ENCODE results near the gene LSM14A. TPM values are rescaled to one million over a fixed set of nuclear protein-coding genes. Genes with fewer than 3 reads are reported as not detected.

LSM14A gene
- total and polyA plus RNA-seq, 2 donors (not counting 1 experiment from before 2014, with no cell fraction given), result 82.2 to 97.8 TPM

GRCh38 chr19:34222386-34222785 lies 50.1 kb downstream of the LSM14A start:
- Histone ChIP-seq H4K20me1 (ENCODE audit: control insufficient read depth, extremely low read depth, insufficient read depth, low read length) (no peaks in the 10 kb centered on the region), H3K9ac (ENCODE audit: insufficient read depth, low read length) (no peak overlapping the region), H3K79me2 (ENCODE audit: control insufficient read depth, insufficient read depth, low read length) (no peaks in the 10 kb centered on the region), H3K27ac (ENCODE audit: insufficient read depth, low read length) (no peak overlapping the region), H3K36me3 (ENCODE audit: control insufficient read depth, insufficient read depth, low read length) (peaks cover 7% of the 10 kb centered on the region), H3K9me3 (ENCODE audit: control insufficient read depth, insufficient read depth, low read depth, low read length) (no peaks in the 10 kb centered on the region), H3K27me3 (ENCODE audit: control insufficient read depth, insufficient read depth, low read length) (no peaks in the 10 kb centered on the region), H2AFZ (ENCODE audit: low read length) (no peak overlapping the region), H3K4me3 (replicated peaks in 1 of 4; ENCODE audit: control extremely low read depth in 1 of 4, insufficient read depth in 1 of 4, low read depth in 3 of 4, low read length in 4 of 4) (no peak overlapping the region), H3K4me2 (ENCODE audit: extremely low read depth, insufficient read depth, low read length) (no peak overlapping the region), H3K4me1 (ENCODE audit: control insufficient read depth, extremely low read depth, insufficient read depth, low read length) (peaks cover 13% of the 10 kb centered on the region)
- no peak for TF ChIP-seq CTCF (conservative IDR thresholded peaks at IDR 0.05 in 1 of 2, IDR thresholded peaks at IDR 0.05 in 1 of 2; ENCODE audit: low read depth in 1 of 2, low read length in 2 of 2)
- no peak for TF ChIP-seq EZH2 (IDR thresholded peaks at IDR 0.05; ENCODE audit: low read length, missing control alignments)
- no peak for DNase-seq (ENCODE audit: low read depth in 2 of 2)

- Histone ChIP-seq H3K4me3 (replicated peaks in 1 of 4; ENCODE audit: control extremely low read depth in 1 of 4, insufficient read depth in 1 of 4, low read depth in 3 of 4, low read length in 4 of 4) (no peak overlapping the region), H3K9me3 (ENCODE audit: control insufficient read depth, insufficient read depth, low read depth, low read length) (no peaks in the 10 kb centered on the region), H3K79me2 (ENCODE audit: control insufficient read depth, insufficient read depth, low read length) (peaks cover 2% of the 10 kb centered on the region), H2AFZ (ENCODE audit: low read length) (no peak overlapping the region), H3K27me3 (ENCODE audit: control insufficient read depth, insufficient read depth, low read length) (no peaks in the 10 kb centered on the region), H4K20me1 (ENCODE audit: control insufficient read depth, extremely low read depth, insufficient read depth, low read length) (no peaks in the 10 kb centered on the region), H3K9ac (ENCODE audit: insufficient read depth, low read length) (no peak overlapping the region), H3K4me2 (ENCODE audit: extremely low read depth, insufficient read depth, low read length) (peak overlapping the region; percentile 5), H3K27ac (ENCODE audit: insufficient read depth, low read length) (no peak overlapping the region), H3K4me1 (ENCODE audit: control insufficient read depth, extremely low read depth, insufficient read depth, low read length) (peaks cover 13% of the 10 kb centered on the region), H3K36me3 (ENCODE audit: control insufficient read depth, insufficient read depth, low read length) (peaks cover 7% of the 10 kb centered on the region)
- TF ChIP-seq CTCF (conservative IDR thresholded peaks at IDR 0.05 in 1 of 2, IDR thresholded peaks at IDR 0.05 in 1 of 2; ENCODE audit: low read depth in 1 of 2, low read length in 2 of 2) (no peak), EZH2 (IDR thresholded peaks at IDR 0.05; ENCODE audit: low read length, missing control alignments) (no peak)
- DNase-seq (ENCODE audit: low read depth in 2 of 2), result peak; percentile 67 to 70
These were observed 52.8 kb downstream of the LSM14A start for GRCh38 chr19:34224996-34225658.

- peak in 1 of 2 donors; percentile 63 for DNase-seq (ENCODE audit: low read depth in 2 of 2)
- H3K4me3 ChIP-seq (replicated peaks in 1 of 4; ENCODE audit: control extremely low read depth in 1 of 4, insufficient read depth in 1 of 4, low read depth in 3 of 4, low read length in 4 of 4), result no peak overlapping the region
- H3K4me1 ChIP-seq (ENCODE audit: control insufficient read depth, extremely low read depth, insufficient read depth, low read length), result peaks cover 13% of the 10 kb centered on the region
- no peak overlapping the region for H3K27ac ChIP-seq (ENCODE audit: insufficient read depth, low read length)
- no peak overlapping the region for H2AFZ ChIP-seq (ENCODE audit: low read length)
- TF ChIP-seq EZH2 (IDR thresholded peaks at IDR 0.05; ENCODE audit: low read length, missing control alignments) (no peak), CTCF (conservative IDR thresholded peaks at IDR 0.05 in 1 of 2, IDR thresholded peaks at IDR 0.05 in 1 of 2; ENCODE audit: low read depth in 1 of 2, low read length in 2 of 2) (no peak)
- H3K9ac ChIP-seq (ENCODE audit: insufficient read depth, low read length), result no peak overlapping the region
- H3K27me3 ChIP-seq (ENCODE audit: control insufficient read depth, insufficient read depth, low read length), result no peaks in the 10 kb centered on the region
- peaks cover 2% of the 10 kb centered on the region for H3K79me2 ChIP-seq (ENCODE audit: control insufficient read depth, insufficient read depth, low read length)
- H3K36me3 ChIP-seq (ENCODE audit: control insufficient read depth, insufficient read depth, low read length), result peaks cover 7% of the 10 kb centered on the region
- H3K9me3 ChIP-seq (ENCODE audit: control insufficient read depth, insufficient read depth, low read depth, low read length), result no peaks in the 10 kb centered on the region
- H3K4me2 ChIP-seq (ENCODE audit: extremely low read depth, insufficient read depth, low read length), result no peak overlapping the region
- no peaks in the 10 kb centered on the region for H4K20me1 ChIP-seq (ENCODE audit: control insufficient read depth, extremely low read depth, insufficient read depth, low read length)
These were observed 53.3 kb downstream of the LSM14A start for GRCh38 chr19:34225659-34226015.
